ENCODE results near the gene ALKBH3. TPM values are rescaled to one million over a fixed set of nuclear protein-coding genes. Genes with fewer than 3 reads are reported as not detected.
A peak's percentile ranks its signal among the peaks of the same experiment; 100 is the strongest.

Gene ALKBH3
- total RNA-seq, 1 experiment from 2014 or later = 13.3 TPM

DNA sequence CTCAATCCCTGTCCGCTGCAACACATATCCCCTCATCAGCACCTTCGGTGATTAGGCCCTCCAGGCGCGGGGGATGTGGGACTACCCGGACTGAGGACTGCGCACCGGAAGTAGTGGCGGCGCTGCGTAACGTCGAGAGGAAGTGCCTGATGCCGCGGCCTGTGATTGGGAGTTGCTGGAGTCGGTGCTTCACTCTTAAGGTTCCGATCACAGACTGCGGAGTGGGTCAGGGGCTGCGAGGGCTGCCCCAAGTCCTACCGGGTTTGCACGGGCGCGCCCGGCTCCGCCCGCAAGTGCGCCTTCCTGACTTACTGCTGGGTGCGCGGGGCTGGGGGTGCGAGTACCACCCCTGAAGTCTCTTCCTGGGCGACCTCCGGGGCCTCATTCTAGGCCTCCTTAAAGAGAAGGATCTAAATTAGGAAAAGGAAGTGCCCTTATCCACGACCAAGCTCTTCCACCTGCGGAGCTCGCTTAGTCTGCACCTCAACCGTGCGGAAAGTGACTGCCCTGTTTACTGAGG lies at the start of gene ALKBH3 (continued):
- TF ChIP-seq, protein P1, sequence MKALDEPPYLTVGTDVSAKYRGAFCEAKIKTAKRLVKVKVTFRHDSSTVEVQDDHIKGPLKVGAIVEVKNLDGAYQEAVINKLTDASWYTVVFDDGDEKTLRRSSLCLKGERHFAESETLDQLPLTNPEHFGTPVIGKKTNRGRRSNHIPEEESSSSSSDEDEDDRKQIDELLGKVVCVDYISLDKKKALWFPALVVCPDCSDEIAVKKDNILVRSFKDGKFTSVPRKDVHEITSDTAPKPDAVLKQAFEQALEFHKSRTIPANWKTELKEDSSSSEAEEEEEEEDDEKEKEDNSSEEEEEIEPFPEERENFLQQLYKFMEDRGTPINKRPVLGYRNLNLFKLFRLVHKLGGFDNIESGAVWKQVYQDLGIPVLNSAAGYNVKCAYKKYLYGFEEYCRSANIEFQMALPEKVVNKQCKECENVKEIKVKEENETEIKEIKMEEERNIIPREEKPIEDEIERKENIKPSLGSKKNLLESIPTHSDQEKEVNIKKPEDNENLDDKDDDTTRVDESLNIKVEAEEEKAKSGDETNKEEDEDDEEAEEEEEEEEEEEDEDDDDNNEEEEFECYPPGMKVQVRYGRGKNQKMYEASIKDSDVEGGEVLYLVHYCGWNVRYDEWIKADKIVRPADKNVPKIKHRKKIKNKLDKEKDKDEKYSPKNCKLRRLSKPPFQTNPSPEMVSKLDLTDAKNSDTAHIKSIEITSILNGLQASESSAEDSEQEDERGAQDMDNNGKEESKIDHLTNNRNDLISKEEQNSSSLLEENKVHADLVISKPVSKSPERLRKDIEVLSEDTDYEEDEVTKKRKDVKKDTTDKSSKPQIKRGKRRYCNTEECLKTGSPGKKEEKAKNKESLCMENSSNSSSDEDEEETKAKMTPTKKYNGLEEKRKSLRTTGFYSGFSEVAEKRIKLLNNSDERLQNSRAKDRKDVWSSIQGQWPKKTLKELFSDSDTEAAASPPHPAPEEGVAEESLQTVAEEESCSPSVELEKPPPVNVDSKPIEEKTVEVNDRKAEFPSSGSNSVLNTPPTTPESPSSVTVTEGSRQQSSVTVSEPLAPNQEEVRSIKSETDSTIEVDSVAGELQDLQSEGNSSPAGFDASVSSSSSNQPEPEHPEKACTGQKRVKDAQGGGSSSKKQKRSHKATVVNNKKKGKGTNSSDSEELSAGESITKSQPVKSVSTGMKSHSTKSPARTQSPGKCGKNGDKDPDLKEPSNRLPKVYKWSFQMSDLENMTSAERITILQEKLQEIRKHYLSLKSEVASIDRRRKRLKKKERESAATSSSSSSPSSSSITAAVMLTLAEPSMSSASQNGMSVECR (CRISPR knock-in tag; IDR thresholded peaks at IDR 0.05; ENCODE audit: borderline replicate concordance) = 0 out of 2 replicates have a peak, but pooled peaks have one; percentile 76
- no peak for TF ChIP-seq SOX15 (CRISPR knock-in tag; IDR thresholded peaks at IDR 0.05)
- TF ChIP-seq TEAD4 (CRISPR knock-in tag; IDR thresholded peaks at IDR 0.05) = 0 out of 2 replicates have a peak, but pooled peaks have one; percentile 19
- TF ChIP-seq ETV6 (CRISPR knock-in tag; IDR thresholded peaks at IDR 0.05) = peak; percentile 78; the same call in 1 of the 2 replicates
- TF ChIP-seq, protein P2, sequence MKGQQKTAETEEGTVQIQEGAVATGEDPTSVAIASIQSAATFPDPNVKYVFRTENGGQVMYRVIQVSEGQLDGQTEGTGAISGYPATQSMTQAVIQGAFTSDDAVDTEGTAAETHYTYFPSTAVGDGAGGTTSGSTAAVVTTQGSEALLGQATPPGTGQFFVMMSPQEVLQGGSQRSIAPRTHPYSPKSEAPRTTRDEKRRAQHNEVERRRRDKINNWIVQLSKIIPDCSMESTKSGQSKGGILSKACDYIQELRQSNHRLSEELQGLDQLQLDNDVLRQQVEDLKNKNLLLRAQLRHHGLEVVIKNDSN (CRISPR knock-in tag; IDR thresholded peaks at IDR 0.05) = no peak
- TF ChIP-seq OVOL2 (CRISPR knock-in tag; IDR thresholded peaks at IDR 0.05; ENCODE audit: borderline replicate concordance) = peak; percentile 73; the same call in 1 of the 2 replicates
- TF ChIP-seq, protein P3, sequence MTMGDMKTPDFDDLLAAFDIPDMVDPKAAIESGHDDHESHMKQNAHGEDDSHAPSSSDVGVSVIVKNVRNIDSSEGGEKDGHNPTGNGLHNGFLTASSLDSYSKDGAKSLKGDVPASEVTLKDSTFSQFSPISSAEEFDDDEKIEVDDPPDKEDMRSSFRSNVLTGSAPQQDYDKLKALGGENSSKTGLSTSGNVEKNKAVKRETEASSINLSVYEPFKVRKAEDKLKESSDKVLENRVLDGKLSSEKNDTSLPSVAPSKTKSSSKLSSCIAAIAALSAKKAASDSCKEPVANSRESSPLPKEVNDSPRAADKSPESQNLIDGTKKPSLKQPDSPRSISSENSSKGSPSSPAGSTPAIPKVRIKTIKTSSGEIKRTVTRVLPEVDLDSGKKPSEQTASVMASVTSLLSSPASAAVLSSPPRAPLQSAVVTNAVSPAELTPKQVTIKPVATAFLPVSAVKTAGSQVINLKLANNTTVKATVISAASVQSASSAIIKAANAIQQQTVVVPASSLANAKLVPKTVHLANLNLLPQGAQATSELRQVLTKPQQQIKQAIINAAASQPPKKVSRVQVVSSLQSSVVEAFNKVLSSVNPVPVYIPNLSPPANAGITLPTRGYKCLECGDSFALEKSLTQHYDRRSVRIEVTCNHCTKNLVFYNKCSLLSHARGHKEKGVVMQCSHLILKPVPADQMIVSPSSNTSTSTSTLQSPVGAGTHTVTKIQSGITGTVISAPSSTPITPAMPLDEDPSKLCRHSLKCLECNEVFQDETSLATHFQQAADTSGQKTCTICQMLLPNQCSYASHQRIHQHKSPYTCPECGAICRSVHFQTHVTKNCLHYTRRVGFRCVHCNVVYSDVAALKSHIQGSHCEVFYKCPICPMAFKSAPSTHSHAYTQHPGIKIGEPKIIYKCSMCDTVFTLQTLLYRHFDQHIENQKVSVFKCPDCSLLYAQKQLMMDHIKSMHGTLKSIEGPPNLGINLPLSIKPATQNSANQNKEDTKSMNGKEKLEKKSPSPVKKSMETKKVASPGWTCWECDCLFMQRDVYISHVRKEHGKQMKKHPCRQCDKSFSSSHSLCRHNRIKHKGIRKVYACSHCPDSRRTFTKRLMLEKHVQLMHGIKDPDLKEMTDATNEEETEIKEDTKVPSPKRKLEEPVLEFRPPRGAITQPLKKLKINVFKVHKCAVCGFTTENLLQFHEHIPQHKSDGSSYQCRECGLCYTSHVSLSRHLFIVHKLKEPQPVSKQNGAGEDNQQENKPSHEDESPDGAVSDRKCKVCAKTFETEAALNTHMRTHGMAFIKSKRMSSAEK (CRISPR knock-in tag; IDR thresholded peaks at IDR 0.05; ENCODE audit: borderline replicate concordance) = peak; percentile 86; the same call in 1 of the 2 replicates
- peak; percentile 85 for TF ChIP-seq FOXK1 (CRISPR knock-in tag; IDR thresholded peaks at IDR 0.05)
- TF ChIP-seq PRRX2 (CRISPR knock-in tag; IDR thresholded peaks at IDR 0.05) = peak; percentile 83; the same call in 1 of the 2 replicates
- TF ChIP-seq SMAD3 (CRISPR knock-in tag; IDR thresholded peaks at IDR 0.05; ENCODE audit: borderline replicate concordance) = 0 out of 2 replicates have a peak, but pooled peaks have one; percentile 39
- TF ChIP-seq FOXP1 (CRISPR knock-in tag; IDR thresholded peaks at IDR 0.05; ENCODE audit: borderline replicate concordance) = no peak; the same call in 1 of the 2 replicates
- TF ChIP-seq, protein P4, sequence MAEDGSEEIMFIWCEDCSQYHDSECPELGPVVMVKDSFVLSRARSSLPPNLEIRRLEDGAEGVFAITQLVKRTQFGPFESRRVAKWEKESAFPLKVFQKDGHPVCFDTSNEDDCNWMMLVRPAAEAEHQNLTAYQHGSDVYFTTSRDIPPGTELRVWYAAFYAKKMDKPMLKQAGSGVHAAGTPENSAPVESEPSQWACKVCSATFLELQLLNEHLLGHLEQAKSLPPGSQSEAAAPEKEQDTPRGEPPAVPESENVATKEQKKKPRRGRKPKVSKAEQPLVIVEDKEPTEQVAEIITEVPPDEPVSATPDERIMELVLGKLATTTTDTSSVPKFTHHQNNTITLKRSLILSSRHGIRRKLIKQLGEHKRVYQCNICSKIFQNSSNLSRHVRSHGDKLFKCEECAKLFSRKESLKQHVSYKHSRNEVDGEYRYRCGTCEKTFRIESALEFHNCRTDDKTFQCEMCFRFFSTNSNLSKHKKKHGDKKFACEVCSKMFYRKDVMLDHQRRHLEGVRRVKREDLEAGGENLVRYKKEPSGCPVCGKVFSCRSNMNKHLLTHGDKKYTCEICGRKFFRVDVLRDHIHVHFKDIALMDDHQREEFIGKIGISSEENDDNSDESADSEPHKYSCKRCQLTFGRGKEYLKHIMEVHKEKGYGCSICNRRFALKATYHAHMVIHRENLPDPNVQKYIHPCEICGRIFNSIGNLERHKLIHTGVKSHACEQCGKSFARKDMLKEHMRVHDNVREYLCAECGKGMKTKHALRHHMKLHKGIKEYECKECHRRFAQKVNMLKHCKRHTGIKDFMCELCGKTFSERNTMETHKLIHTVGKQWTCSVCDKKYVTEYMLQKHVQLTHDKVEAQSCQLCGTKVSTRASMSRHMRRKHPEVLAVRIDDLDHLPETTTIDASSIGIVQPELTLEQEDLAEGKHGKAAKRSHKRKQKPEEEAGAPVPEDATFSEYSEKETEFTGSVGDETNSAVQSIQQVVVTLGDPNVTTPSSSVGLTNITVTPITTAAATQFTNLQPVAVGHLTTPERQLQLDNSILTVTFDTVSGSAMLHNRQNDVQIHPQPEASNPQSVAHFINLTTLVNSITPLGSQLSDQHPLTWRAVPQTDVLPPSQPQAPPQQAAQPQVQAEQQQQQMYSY (CRISPR knock-in tag; IDR thresholded peaks at IDR 0.05) = no peak
- TF ChIP-seq, protein P5, sequence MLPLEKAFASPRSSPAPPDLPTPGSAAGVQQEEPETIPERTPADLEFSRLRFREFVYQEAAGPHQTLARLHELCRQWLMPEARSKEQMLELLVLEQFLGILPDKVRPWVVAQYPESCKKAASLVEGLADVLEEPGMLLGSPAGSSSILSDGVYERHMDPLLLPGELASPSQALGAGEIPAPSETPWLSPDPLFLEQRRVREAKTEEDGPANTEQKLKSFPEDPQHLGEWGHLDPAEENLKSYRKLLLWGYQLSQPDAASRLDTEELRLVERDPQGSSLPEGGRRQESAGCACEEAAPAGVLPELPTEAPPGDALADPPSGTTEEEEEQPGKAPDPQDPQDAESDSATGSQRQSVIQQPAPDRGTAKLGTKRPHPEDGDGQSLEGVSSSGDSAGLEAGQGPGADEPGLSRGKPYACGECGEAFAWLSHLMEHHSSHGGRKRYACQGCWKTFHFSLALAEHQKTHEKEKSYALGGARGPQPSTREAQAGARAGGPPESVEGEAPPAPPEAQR (CRISPR knock-in tag; IDR thresholded peaks at IDR 0.05) = peak; percentile 90
- peak; percentile 57; the same call in 1 of the 2 replicates for TF ChIP-seq HMGA2 (CRISPR knock-in tag; IDR thresholded peaks at IDR 0.05)
- no peak for TF ChIP-seq NR1H2 (CRISPR knock-in tag; IDR thresholded peaks at IDR 0.05)

Measured in WTC11 (cell line).